Type B pancreatic cell (in vitro differentiated cells): ENCODE data around the gene TPBGL. TPM values are rescaled to one million over a fixed set of nuclear protein-coding genes. Genes with fewer than 3 reads are reported as not detected.

Experiments used
- DNase-seq: peaks from one replicate; pipeline ENCODE4 v3.0.0; 2021; ENCODE audit warnings: mixed read lengths; ENCODE audit not compliant: unreplicated experiment; ENCODE audit errors: extremely low spot score
- H3K27ac Mint-ChIP-seq: 2 replicates; pipeline ENCODE4 v1.8.0; 2021; ENCODE audit warnings: mild to moderate bottlenecking, mixed read lengths
- H3K27me3 Mint-ChIP-seq: 2 replicates; pipeline ENCODE4 v1.8.0; 2021; ENCODE audit warnings: mixed read lengths
- H3K36me3 Mint-ChIP-seq: 2 replicates; pipeline ENCODE4 v1.8.0; 2021; ENCODE audit warnings: mixed read lengths
- H3K4me1 Mint-ChIP-seq: one replicate; pipeline ENCODE4 v1.8.0; 2021; ENCODE audit warnings: mixed read lengths; ENCODE audit not compliant: unreplicated experiment
- H3K4me3 Mint-ChIP-seq: 2 replicates; pipeline ENCODE4 v1.8.0; 2021; ENCODE audit warnings: mild to moderate bottlenecking, mixed read lengths
- H3K9me3 Mint-ChIP-seq: 2 replicates; pipeline ENCODE4 v1.8.0; 2021; ENCODE audit warnings: mixed read lengths
- CTCF ChIP-seq: fragments of 200-600 bp; sonication (generic); conservative IDR thresholded peaks from 2 replicates; pipeline ENCODE4 v1.5.0; 2021; ENCODE audit warnings: antibody characterized with exemption, mild to moderate bottlenecking
- total RNA-seq: library from RNA; stranded (reverse); gene quantifications from 2 replicates; pipeline ENCODE4 v1.2.1, GENCODE V29; 2021; ENCODE audit warnings: low replicate concordance

TPBGL gene
- total RNA-seq, 1 donor from 2014 or later = 0.56 TPM

DNA sequence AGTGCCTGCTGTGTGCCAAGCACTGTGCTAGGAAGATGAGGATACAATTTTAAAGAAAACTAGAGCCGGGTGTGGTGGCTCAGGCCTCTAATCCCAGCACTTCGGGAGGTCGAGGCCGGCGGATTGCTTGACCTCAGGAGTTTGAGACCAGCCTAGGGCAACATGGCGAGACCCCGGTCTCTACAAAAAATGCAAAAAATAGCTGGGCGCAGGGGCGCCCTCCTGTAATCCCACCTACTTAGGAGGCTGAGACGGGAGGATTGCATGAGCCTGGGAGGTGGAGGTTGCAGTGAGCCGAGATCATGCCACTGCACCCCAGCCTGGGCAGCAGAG lies 8.3 kb downstream of the TPBGL start:
- Mint-ChIP-seq H3K27me3 (peaks cover 55% of the 10 kb centered on the region), H3K36me3 (no peaks in the 10 kb centered on the region), H3K27ac (no peak overlapping the region), H3K4me1 (no peaks in the 10 kb centered on the region), H3K9me3 (no peaks in the 10 kb centered on the region), H3K4me3 (no peak overlapping the region)
- no peak for TF ChIP-seq CTCF
- DNase-seq = no peak

GRCh38 chr11:75249704-75250103 lies 9.1 kb downstream of the TPBGL start:
- no peak for DNase-seq
- H3K36me3 Mint-ChIP-seq = no peaks in the 10 kb centered on the region
- TF ChIP-seq CTCF = no peak
- no peak overlapping the region for H3K4me3 Mint-ChIP-seq
- H3K27me3 Mint-ChIP-seq = peaks cover 47% of the 10 kb centered on the region
- no peaks in the 10 kb centered on the region for H3K4me1 Mint-ChIP-seq
- H3K9me3 Mint-ChIP-seq = no peaks in the 10 kb centered on the region
- H3K27ac Mint-ChIP-seq = no peak overlapping the region

GRCh38 chr11:75254326-75254725 lies 13.8 kb downstream of the TPBGL start:
- peaks cover 29% of the 10 kb centered on the region for H3K27me3 Mint-ChIP-seq
- no peak for DNase-seq
- H3K9me3 Mint-ChIP-seq = no peaks in the 10 kb centered on the region
- H3K4me3 Mint-ChIP-seq = no peak overlapping the region
- no peaks in the 10 kb centered on the region for H3K36me3 Mint-ChIP-seq
- H3K4me1 Mint-ChIP-seq = no peaks in the 10 kb centered on the region
- H3K27ac Mint-ChIP-seq = no peak overlapping the region
- TF ChIP-seq CTCF = no peak

DNA sequence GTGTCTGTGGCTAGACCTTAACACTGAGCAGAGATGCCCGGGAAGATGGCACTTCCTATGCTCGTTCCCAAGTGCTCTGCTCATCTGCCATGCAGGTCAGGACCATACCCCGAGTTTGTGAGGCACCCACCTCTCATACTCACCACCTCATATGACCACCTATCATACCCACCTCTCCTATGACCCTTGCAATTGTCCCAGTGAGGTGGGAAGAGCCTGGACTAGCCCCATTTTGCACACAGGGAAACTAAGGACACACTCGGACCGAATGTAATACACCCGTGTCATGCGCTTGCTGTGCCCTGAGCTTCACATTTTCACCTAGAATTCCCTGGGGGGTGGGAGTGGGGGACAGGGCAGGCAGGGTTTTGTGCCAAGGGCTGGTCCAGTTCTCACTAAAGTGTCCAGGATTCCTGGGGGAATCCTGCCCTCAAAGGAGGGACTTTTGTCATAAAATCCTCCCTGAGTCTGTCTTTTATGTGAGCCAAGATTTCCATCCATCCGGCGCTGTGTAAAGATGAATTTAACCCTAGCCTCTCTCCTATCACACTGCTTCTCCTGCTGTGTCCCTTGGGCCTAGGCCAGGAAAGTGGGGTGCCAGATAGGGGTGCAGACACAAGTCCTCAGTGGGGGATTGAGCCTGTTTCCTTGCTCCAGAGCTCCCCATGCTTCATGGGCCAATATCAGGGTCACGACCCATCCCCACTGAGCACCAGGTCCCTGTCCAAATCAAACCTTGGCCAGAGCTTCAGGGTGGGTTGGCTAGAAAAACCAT lies 20.0 kb downstream of the TPBGL start:
- TF ChIP-seq CTCF = no peak
- peaks cover 10% of the 10 kb centered on the region for H3K27me3 Mint-ChIP-seq
- no peak for DNase-seq

DNA sequence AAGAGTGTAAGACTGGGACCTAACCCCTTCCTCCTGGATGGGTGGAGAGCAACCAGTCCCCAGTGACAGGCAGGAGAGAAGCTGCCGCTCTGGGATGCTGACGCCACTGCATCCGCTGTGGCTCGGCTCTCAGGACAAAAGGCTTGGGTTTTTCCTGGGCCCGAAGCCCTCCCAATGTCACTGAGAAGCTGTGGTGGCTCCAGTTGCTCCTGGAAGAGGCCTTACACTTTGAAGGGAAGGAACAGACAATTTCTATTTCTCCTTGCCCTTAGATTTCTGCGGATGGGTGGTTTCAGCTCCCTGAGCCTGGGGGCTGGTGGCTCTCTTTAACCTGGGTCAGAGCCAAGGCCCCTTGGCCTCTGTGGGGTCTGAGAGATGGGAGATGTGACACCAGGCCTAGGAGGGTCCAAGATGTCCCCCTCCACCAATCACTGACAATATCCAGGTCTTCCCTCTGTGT lies 21.4 kb downstream of the TPBGL start:
- no peaks in the 10 kb centered on the region for H3K9me3 Mint-ChIP-seq
- peaks cover 10% of the 10 kb centered on the region for H3K27me3 Mint-ChIP-seq
- H3K4me3 Mint-ChIP-seq = no peak overlapping the region
- no peak overlapping the region for H3K27ac Mint-ChIP-seq
- no peak for DNase-seq
- no peaks in the 10 kb centered on the region for H3K36me3 Mint-ChIP-seq
- no peaks in the 10 kb centered on the region for H3K4me1 Mint-ChIP-seq
- TF ChIP-seq CTCF = no peak

More for the DNA sequence above, 20.0 kb downstream of the TPBGL start:
- Mint-ChIP-seq H3K27ac (no peak overlapping the region), H3K4me1 (no peaks in the 10 kb centered on the region), H3K9me3 (no peaks in the 10 kb centered on the region), H3K36me3 (no peaks in the 10 kb centered on the region), H3K4me3 (no peak overlapping the region)
